Endothelial cell of umbilical vein (primary cell): Measurements from ENCODE around the gene GRM4.

ENCODE experiments used
- EZH2 ChIP-seq: IDR thresholded peaks from 2 replicates; pipeline ENCODE4 v1.6.1; 2012; ENCODE audit warnings: borderline replicate concordance, low read depth, mild to moderate bottlenecking, moderate library complexity, low read length, inconsistent platforms; ENCODE audit not compliant: severe bottlenecking
- FOS ChIP-seq: IDR thresholded peaks from 2 replicates; pipeline ENCODE4 v1.6.1; 2011; ENCODE audit warnings: mild to moderate bottlenecking, low read length, moderate library complexity, borderline replicate concordance; ENCODE audit not compliant: insufficient read depth
- GATA2 ChIP-seq: IDR thresholded peaks from 2 replicates; pipeline ENCODE4 v1.7.0; 2011; ENCODE audit warnings: low read depth, mild to moderate bottlenecking, moderate library complexity, mixed read lengths, low read length; ENCODE audit not compliant: insufficient read length, insufficient read depth
- JUN ChIP-seq: IDR thresholded peaks from 2 replicates; pipeline ENCODE4 v1.6.1; 2011; ENCODE audit warnings: borderline replicate concordance, low read depth; ENCODE audit not compliant: insufficient read length, insufficient read depth
- MAX ChIP-seq: IDR thresholded peaks from 2 replicates; pipeline ENCODE4 v1.6.1; 2011; ENCODE audit not compliant: insufficient read depth, insufficient read length
- POLR2A ChIP-seq: IDR thresholded peaks from 2 replicates; pipeline ENCODE4 v1.6.1; 2012; ENCODE audit warnings: low read depth, mild to moderate bottlenecking, control low read depth, low read length
- POLR2AphosphoS5 ChIP-seq: IDR thresholded peaks from 2 replicates; pipeline ENCODE4 v1.6.1; 2012; ENCODE audit warnings: low read depth, mild to moderate bottlenecking, control low read depth, low read length, moderate library complexity; ENCODE audit not compliant: insufficient read depth
- TF ChIP-seq, protein P1 (sequence below), 2 donors: IDR thresholded peaks; 1 replicate in 1 of 2; 2 replicates in 1 of 2; pipeline ENCODE4 v1.5.1; 2011; ENCODE audit warnings: low read length in 2 of 2, mild to moderate bottlenecking in 2 of 2, moderate library complexity in 2 of 2, control low read depth in 1 of 2, inconsistent platforms in 1 of 2, low read depth in 1 of 2; ENCODE audit not compliant: insufficient read depth in 1 of 2; ENCODE audit errors: extremely low read depth in 1 of 2

DNA sequence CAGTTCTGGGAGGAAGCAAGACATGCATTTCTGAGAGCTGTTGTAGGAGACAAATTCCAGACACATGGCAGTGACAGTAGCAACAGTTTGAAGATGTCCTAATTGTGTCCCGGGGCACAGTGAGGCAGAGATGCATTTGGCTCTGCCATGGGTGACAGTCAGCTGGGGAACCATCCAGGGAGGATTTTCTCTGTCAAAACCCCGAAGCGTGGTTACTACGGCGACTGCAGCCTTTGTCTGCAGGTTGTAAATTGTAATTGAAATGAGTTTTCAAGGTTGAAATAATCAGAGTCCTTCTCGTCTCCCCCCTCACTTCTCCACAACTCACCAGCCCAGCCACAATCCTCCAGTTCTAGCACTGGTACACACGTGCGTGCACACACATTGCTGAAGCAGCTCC is 100.1 kb downstream of the GRM4 start:
- no peak for TF ChIP-seq POLR2A
- no peak for TF ChIP-seq MAX
- TF ChIP-seq, protein P1, sequence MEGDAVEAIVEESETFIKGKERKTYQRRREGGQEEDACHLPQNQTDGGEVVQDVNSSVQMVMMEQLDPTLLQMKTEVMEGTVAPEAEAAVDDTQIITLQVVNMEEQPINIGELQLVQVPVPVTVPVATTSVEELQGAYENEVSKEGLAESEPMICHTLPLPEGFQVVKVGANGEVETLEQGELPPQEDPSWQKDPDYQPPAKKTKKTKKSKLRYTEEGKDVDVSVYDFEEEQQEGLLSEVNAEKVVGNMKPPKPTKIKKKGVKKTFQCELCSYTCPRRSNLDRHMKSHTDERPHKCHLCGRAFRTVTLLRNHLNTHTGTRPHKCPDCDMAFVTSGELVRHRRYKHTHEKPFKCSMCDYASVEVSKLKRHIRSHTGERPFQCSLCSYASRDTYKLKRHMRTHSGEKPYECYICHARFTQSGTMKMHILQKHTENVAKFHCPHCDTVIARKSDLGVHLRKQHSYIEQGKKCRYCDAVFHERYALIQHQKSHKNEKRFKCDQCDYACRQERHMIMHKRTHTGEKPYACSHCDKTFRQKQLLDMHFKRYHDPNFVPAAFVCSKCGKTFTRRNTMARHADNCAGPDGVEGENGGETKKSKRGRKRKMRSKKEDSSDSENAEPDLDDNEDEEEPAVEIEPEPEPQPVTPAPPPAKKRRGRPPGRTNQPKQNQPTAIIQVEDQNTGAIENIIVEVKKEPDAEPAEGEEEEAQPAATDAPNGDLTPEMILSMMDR (IDR thresholded peaks at IDR 0.05; ENCODE audit: extremely low read depth in 1 of 2, insufficient read depth in 1 of 2, low read depth in 1 of 2, low read length in 2 of 2): no peak
- no peak for TF ChIP-seq EZH2
- no peak for TF ChIP-seq POLR2AphosphoS5
- TF ChIP-seq GATA2: no peak
- TF ChIP-seq JUN: no peak
- no peak for TF ChIP-seq FOS
